CD1c-positive myeloid dendritic cell (primary cell): Measurements from ENCODE around the gene ZCCHC13.
"Not testable (repeated sequence)": the region's sequence is repeated elsewhere in the genome, so short reads cannot be mapped to it uniquely, and the experiment has no call there.

Experiments used
- DNase-seq: peaks from one replicate; pipeline ENCODE4 v3.0.0-alpha.2; 2016; ENCODE audit errors: extremely low spot score

ZCCHC13 gene

DNA sequence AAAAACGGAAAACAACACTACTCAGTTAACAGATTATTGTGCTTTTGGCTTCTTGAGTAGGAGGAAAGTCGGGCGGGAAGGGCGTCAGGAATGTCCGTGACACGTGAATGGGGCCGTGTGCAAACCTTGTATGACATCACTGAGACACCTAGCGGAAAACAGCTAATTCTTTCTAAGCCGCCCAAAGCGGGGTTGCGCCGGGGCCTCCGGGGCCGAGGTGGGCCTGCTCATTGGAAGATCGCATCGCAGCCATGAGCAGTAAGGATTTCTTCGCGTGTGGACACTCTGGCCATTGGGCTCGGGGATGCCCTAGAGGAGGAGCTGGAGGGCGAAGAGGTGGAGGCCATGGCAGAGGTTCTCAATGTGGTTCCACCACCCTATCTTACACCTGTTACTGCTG lies at the start of gene ZCCHC13:
ZCCHC13 (plus strand) TSS at position 165 of the 400 bp plus-strand sequence; CDS start at position 252, 87 bp downstream.
- no peak for DNase-seq

DNA sequence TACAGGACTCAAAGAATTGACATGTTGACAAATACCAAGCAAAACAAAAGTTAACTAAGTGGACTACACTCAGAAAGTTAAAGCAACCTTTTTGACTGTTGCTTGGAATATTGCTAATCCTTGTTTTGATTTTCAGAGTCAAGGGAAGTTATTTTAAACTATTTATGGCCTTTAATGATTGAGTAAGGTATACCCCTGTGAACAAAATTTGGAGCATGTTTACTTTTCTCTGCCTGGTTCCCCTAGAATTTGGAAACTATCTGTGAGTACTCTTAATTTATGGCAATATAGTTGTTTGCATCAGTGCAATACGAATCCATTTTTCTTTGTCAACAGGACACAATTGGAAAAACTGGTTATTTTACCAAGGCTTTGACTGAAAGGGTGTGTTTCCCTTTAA lies 45.9 kb upstream of the ZCCHC13 start:
- not testable (repeated sequence) for DNase-seq

DNA sequence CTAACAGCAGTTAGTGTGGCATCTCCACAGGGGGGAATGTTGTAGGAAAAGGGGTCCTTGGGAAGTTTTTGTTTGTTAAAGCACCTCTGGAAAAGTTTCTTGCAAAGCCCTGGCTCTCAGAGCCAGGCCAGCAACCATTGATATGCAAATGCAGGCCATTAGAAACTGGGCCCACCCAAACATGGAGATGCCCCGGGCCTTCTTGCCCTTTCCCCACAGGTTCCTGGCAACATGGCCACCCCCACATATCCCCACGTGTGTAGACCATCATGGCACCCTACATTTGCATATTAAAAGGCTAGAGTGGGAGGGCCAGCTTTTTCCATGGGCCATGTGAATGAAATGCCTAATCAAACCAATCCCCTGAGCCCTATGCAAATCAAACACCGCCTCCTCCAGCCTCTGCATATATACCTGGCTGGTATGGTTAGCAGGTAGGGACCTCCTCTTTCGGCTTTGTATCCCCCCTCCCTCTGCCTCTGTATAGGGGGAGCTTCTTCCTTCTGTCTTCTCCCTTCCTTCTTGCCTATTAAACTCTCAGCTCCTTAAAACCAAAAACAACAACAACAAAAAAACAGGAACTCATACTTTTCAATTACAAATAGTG lies 44.0 kb upstream of the ZCCHC13 start:
- DNase-seq = no peak

DNA sequence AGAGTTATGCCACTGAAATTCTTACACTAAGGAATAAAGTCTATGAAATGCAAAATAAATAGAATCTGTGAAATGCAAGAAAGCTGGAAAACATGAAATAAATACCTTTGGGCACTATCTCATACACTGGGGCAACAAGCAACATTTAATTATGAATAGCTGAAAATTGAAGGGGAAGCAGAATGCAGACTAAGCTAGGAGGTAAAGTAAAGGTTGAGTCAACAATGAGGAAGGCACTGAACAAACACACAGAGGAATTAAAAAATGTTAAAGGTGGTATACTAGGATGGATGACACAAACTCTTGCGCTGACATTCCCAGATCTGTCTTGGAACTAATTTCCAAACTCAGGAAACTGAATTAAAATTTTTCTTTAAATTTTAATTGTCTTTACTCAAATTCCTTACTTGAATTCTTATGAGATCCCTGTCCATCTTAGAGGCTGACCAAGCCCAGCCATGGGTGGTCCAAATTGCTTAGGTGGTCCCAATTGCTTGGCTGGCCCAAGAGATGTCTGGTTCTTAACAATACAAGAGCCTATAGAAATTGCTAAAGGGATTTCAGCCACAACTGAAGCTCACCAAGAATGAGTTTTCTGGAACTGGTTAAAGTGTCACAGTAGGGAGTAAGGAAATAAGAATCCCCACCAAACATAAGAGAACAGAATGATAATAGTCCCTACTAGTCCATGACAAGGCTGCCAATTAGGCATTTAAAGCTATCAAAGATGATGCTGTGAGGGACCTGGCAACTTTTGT lies 41.3 kb upstream of the ZCCHC13 start:
- DNase-seq = no peak

DNA sequence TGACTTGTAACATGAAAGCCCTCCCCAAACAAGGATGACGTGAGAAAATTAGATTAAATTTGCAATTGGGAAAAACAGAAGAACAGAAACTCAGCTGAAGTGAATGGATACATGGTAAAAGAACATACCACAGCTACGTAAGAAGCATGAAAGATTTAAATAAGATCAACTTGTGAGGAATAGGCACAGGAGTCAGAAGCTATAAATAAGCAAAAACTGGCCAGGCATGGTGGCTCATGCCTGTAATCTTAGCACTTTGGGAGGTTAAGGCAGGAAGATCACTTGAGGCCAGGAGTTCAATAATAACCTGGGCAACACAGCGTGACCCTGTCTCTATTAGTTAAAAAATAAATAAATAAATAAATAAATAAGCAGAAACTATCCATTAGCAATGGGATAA lies 33.6 kb upstream of the ZCCHC13 start:
- no peak for DNase-seq

DNA sequence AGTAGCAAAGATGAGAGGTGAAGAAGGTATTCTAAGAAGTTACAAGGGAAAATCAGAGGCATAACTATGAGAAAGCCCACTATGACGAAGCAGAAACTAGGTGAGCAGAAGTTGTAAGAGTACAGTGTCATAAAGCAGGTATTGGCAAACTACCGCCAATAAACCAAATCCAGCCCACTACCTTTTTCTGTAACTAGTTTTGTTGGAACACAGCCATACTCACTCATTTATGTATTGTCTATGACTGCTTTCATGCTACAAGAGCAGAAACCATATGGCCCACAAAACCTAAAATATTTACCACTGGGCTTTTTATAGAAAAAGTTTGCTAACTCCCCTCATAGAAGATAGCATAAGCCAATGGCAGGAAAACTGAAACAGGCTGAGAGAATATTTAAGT lies 31.8 kb upstream of the ZCCHC13 start:
- no peak for DNase-seq

DNA sequence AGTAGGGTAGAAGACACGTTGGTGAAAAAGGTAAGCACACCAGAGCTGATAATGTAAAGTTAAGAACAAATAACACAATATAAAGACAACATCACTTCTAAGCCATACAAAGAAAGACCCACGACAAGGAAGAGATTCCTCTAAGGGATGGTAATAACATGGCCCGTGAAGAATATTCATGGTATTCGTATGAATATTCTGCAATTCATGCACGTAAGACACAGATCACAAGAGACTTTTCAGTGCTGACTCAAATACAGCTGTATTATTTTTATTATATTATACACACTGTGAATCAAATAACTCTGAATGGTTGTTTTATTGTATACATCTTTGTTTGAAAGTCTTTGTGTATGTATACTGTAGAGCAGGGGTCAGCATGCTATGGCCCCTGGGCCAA lies 29.5 kb upstream of the ZCCHC13 start:
- DNase-seq = no peak

DNA sequence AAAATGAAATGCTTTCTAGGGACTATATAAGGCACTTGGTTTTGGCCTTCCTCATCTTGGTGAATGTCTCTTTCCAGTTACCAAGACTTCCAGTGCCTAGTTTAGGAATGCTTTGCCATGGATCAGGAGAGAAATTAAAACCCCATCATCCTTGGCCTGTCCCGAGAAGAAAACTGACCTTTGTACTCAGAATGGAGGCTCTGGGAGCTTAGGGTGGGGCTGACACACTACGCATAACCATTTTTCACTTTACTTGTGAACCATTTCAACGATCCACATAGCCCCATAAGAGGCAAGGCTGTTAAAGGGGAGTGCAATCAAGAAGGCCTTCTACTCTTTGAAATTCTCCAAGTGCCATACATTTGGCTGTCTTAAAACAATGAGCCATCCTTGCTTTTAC lies 26.7 kb upstream of the ZCCHC13 start:
- no peak for DNase-seq

DNA sequence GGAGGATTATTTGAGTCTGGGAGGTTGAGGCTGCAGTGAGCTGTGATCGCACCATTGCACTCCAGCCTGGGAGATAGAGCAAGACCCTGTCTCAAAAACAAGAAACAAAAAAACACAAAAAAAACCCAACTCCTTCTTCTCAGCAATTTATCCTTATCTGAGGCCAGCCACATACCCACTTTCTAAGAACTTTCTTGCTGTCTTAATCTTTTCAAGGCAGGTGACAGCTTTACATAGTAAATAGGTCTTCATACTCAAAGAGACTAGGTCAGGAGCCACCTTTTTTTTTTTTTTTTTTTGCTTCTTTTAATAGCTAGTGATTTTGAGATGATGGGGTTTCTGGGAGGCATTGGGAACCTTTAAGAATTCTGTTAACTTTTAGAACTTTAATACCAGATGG lies 26.1 kb upstream of the ZCCHC13 start:
- DNase-seq = no peak

DNA sequence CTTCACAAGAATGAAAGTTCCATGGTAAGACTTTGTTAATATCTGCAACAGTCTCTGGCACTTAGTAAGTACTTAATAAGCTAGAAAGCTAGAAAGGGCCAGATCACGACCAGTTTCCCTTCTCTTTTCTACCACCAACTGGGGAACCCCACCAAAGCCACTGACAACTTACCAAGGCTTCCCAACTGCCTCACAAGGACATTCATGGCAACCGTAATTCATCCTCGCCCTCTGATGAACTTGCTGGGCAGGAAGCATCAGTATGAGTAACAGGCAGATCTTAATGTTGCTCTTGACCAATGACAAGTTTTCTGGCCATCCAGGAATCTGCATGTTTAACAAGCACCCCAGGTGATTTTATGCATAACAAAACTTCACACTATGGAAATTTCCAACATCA lies 23.2 kb upstream of the ZCCHC13 start:
- DNase-seq = no peak

DNA sequence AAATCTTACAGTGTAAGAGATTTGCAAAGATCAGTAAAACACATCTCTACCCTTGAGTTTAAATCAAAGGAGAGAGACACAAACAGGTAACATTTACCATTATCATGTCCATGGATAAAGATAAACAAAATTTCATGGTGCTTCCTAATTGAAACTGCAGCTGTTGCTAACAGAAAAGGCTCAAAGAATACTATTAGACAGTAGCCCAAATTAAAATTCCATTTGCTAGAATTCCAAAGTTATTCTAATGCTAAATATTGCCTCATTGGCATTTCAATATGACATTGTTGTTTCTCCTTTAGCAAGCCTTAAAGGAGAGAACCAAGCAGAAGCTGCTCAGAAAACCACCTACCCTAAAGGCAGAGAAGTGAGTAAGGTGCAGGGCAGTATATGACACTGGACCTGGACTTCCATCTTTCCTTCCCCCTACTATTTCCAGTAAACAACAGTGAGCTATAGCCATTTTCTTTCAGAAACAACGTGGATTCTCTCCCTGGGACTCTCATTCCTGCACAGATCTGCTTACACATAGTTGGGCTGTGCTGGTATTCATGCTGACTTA lies 19.5 kb upstream of the ZCCHC13 start:
- no peak for DNase-seq

DNA sequence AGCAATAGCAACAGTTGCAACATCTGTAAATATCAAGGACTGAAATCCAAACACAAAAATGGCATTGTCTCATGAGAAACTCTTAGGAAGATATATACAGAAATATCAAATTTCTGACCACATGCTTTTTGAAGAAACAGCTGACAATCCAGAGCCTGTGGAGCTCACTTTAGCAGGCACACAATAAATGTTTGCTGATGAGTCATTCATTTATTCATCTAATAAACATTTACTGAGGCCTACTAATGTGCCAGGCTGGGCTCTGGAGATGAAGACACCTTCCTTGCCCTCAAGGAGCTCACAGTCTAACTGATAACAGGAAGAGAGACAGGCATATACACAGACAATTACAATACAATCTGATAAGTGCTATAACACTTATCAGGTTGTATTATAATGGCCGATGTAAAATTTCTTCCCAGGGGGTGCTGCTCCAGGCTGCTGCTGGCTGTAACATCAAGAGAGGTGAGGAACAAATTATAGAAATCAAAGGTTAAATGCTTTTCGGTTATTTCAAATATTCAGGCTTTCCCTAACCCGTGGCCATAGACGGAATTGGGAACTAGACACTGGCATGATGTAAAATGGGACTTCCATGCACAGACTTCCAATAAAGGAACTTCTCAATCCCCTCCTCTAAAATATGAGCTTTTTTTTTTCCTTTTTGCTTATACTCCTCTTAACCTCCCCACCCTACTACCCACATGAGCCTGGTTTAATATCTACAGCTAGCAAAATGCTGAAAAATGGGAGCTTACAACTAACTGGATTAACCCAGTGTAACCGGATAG lies 16.8 kb upstream of the ZCCHC13 start:
- no peak for DNase-seq

DNA sequence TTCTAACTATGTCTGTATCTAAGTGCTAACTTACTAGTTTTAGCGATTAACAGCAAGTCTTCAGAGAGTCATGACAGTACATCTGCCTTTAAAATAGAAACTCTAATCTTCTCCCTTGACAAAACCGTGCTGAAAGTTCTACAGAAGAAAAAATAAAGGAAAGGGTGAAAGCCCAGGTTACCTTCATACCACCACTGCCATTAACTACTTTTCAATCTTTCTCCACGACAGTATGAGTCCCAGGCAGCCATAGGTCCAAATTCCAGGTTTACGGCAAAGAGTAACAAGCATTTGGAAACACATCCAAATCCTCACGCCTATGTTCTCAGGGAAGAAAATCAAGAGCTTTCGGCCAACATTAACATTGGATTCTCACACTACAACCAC lies 12.4 kb upstream of the ZCCHC13 start:
- DNase-seq = no peak

DNA sequence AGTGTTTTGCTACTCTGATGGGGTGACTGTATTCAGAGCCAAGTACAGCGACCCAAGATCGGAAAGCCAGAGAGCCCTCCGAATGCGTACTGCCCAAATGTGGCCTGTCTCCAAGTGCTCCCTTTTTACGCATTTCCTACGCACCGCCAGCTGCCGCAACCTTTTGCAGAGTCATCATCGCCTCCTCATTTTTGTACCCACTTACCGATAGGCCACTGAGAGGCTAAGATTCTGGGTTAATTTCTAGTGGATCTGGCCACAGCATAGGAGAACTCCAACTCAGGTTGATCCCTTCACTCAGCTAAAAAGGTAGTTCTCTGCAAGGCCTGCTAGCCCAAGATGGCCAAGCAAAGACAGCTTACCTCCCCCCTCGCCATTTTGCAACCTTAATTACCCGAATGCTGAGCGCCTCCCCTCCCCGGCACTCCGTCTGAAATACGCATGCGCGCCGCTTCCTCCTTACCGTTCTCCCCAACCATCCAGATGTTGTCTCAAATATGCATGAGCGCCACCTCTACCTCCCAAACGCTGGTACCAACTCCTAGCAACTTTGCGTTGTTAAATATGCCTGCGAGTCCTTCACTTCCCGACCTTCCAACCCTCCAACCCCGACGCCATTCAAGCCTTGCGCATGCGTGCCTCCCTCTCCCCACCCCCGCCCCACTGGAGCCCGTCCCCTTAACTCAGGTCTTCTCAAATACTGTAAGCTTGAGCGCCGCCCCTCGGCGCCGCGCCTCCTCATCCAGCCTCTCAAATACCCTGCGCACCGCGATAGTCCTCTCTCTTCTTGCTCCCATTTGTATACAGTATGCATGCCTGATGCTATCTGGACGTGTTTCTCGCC lies 11.8 kb upstream of the ZCCHC13 start:
- peak; percentile 89 for DNase-seq

DNA sequence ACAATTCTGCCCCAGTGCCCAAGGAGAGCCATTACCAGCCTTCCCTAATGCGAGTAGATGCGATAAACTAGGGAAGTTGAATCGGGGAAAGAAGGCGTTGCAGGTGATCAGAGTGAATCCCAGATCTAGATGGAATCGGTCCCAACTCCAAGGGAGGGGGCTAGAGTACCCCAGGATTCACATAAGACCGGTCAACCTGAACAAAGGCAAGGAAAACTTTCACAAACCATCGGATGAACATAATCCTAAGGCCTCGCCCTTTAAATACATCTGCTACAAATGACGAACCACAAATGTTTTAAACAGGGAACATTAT lies 11.2 kb upstream of the ZCCHC13 start:
- no peak for DNase-seq

DNA sequence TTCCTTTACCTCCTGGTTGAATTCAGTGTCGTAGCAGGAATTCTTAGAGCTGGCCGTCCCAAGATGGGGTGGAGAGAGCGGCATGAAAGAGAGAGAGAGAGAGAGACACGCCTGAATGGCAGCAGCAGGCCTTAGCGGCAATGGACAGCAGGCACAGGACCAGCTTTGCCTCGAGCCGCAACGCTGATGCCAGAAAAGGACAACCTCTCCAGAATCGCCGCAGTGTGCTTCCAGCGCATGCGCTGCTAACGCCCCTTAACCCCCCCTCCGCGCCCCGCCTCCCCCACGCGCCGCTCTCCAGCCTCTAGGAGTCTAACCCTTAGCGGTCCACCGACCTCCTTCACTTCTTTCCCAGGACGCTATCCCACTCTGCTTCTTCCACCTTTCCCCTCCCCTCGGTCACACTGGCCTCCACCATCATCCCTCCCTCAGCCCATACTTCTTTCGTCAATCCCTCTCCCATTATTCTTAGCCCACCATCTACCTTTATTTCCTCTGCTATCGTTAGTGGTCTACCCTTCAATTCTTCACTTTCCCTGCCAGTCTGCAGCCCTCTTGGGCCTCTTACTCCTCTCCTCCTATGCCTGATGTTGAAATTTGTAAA lies 10.5 kb upstream of the ZCCHC13 start:
- peak; percentile 70 for DNase-seq

DNA sequence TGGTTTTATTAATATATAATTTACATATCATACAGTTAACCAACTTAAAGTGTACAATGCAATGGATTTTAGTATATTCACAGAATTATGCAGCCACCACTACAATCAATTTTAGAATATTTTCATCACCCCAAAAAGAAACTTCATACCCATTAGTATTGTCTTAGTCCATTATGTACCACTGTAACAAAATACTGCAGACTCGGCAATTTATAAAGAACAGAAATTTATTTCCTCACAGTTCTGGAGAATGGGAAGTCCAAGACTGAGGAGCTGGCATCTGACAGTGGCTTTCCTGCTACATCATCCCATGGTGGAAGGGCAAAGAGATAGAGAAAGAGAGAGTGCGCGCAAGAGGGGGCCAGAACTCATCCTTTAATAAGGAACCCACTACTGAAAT lies 8.9 kb upstream of the ZCCHC13 start:
- no peak for DNase-seq

DNA sequence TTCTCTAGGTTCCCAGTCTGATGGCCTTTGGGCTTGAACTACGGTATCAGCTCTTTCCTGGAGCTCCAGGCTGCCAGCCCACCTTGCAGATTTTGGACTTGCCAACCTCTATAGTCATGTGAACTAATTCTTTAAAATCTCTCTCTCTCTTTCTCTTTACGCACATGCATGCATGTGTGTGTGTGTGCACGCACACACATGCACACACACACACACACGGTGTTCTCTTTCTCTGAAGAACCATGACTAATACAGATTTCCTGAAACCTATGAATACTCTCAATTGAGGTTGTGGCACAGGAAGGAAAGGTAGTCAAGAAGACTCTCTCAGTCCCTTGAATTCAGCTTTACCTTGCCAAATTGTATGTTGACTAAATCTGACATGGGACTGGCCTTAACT lies 6.2 kb upstream of the ZCCHC13 start:
- no peak for DNase-seq

DNA sequence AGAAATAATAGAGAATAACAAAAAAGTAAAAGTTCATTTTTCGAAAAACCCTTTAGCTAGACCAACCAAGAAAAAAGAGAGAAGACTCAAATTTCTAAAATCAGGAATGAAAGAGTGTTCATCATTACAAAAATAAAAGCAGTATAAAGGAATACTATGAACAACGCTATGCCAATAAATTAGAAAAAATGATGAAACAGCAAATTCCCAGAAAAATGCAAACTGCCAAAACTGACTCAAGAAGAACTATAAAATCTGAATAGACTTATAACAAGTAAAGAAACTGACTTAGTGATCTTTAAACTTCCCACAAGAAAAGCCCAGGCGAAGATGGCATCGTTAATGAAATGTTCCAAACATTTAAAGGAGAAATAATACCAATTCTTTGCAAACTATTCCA lies 3.1 kb upstream of the ZCCHC13 start:
- DNase-seq = no peak

DNA sequence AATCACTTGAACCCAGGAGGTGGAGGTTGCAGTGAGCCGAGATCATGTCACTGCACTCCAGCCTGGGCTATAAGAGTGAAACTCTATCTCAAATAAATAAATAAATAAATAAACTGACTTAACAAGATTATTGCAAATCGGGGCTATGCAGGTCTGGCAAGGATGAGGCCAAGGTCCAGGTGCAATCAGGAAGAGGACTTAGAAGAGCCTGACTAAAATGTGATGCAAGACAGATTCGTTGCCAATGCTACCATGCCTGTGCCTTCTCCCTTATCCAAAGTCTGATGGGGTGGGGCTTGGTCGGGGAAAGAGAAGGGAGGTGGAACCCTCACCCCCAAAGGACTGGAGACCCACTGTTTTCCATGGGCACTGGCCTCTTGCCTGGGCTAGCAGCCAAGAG lies 14.7 kb downstream of the ZCCHC13 start:
- no peak for DNase-seq

DNA sequence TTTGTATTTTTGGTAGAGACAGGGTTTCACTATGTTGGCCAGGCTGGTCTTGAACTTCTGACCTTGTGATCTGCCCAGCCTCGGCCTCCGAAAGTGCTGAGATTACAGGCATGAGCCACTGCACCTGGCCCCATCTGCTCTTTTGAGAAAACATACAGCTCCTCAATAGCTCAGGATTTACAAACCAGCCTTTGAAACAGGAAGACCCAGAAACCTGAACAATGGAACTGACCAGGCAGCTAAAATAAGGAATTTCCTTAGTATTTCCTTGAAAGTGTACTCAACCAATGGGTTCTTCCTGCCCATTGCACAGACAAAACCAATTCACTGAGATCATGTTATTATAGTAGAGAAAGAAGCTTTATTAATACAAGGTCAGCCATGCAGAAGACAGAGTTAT lies 15.3 kb downstream of the ZCCHC13 start:
- not testable (repeated sequence) for DNase-seq
